Muscle of back (tissue), 11 donors: ENCODE results near the gene TTC28. TPM values are rescaled to one million over a fixed set of nuclear protein-coding genes. Genes with fewer than 3 reads are reported as not detected.

ENCODE experiments used
- DNase-seq, 3 donors: peaks; one replicate each; pipeline versions ENCODE4 v3.0.0 to v3.0.0-alpha.2; 2013
- polyA plus RNA-seq, 10 donors: library from polyadenylated mRNA; unstranded; fragments of 120-200 nt; gene quantifications; one replicate each; pipeline ENCODE4 v1.2.1, GENCODE V29; 2013; ENCODE audit not compliant: insufficient read length in 10 of 10

The TTC28 gene
- polyA plus RNA-seq, 10 donors: 21.0 to 29.9 (median 24.9) TPM

- DNase-seq: peak in 2 of 3 donors; percentile 55 to 85
Observed at GRCh38 chr22:28442711-28443525, 236.7 kb downstream of the TTC28 start.

- peak; percentile 73 to 89 (median 75) for DNase-seq
Observed at GRCh38 chr22:28442264-28442710, 237.4 kb downstream of the TTC28 start.

DNA sequence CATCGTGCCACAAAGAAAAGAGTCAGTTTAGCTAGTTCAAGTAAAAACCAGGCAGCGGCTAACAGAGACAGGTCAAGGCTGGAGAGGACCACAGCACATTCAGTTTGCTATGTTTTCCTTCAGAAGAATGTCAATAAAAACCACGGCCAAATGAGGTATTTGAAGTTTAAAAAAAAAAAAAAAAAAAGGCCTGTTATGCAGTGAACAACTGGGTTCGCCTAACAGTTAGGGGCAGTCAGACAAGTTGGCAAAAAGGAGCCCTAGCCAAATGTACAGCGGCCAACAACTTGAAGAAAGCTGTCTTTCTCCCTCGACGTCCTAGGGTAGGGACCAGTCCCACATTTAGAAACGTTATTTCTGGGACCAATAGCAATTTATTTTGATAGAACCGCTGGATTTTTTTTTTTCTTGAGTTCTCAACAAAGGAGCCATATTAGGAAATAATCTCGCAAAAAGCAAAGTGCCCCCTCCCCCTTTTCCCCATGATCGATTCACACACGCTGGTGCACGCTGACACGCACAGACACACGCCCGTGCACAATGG, 237.8 kb downstream of the TTC28 start:
- no peak for DNase-seq

DNA sequence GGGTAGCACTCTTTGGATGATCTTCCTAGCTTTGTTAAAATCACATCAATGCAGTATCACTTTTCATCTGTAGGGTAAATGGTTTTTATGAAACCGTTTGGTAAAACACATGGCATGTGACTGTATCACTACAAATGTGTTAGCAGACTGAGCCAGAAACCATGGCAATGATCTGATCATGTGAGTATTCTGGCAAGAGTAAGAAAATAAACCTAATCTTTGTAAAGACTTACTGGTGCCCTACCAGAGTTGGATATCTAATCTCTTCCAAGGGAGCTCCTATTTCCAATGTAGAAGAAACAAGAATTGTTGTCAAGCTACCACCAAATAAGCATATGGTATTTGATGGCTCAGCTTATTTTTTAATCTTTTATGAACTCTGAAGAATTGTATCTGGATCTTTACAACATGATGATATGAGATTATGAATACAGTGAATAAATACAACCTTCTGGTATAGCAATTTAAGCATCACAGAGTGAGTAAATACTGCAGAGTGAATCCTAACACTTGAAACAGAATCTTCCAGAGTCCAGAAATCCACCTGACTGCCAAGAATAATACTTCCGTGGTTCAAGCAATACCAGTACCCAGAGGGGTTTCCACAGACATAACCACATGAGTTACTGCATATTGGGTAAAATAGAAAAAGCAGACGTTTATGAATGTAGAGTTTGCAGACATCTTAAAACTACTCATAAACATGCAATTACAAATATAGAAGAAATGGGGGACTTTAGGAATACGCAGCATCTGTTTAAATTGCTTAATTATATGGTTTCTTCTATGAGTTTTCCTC, 238.8 kb downstream of the TTC28 start:
- DNase-seq: peak in 2 of 3 donors; percentile 16 to 57

DNA sequence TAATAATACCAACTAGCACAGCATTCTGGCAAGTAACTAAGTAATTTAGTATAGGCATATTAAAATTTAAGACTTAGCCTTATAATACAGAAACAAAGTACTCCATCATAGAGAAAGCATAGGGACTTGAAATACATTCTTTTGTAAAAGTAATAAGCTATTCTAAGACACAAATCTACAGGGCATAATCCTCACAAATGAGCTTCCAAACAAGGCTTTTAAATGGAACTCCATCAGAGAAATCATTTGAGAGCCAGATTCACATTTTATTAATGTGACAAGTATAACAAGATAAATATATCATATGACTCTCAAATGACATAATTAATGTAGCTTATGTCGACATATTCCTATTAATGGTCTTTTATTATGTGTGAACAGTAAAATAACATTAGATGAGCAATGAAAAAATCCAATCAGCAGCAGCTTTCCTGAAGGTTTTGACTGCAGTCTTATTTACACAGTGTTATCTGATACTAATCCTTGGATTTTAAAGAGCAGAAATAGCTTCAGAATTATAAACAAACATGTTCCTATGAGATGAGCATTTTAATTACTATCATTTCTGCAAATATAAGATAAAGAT, 241.4 kb downstream of the TTC28 start:
- DNase-seq: no peak

DNA sequence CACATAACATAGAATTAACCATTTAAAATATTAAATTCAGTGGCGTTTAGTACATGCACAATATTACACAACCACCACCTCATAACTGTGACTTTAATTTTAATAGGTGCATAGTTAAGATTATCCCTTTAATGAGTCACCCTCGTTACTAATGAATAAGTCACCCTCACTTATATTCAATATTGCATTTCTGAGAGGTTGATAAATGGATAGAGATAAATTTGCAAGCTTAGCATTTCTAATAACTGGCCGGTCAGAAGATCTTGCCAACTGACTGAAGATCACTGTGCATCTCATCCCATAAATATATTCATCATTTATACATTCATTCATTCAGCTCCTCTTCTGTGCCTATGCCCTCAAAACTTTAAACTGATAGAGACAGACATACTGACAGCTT, 243.7 kb downstream of the TTC28 start:
- no peak for DNase-seq

GRCh38 chr22:28435140-28435768, 244.4 kb downstream of the TTC28 start:
- no peak for DNase-seq

- DNase-seq: no peak
Observed at GRCh38 chr22:28430466-28431025, 249.1 kb downstream of the TTC28 start.

DNA sequence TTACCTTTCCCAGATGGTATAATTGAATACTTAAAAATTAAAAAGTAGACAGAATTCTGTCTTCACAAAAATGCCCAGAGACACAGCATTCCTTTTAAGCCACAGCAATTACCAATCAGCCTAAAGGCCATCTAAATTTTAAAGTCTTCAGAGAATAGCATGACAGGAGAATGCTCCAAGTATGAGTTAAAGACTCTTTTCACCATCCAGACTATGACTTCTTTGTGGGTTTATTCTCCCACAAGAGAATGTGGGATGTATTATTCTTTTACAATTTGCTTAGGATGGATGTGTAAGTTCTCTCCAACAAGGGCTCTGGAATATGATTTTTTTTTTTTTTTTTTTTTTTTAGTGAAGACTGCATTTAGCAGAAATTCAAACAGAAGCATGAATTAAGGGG, 249.9 kb downstream of the TTC28 start:
- no peak for DNase-seq

DNA sequence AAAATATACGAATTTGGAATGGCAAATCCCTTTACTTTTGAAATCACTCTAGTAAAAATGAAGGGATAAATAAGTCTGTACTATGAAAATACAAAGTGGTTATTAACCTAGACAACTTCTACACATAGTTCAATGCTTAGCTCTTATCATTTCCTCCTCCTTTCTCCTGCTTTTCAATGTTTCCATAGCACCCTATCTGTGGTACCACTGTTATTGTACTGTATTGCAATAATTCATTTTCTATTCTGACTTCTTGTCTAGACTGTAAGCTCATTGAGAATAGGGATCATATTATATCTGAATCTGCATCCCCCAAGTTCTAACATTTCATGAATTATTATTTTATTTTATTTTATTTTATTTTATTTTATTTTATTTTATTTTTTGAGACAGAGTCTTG, 251.4 kb downstream of the TTC28 start:
- DNase-seq: no peak

DNA sequence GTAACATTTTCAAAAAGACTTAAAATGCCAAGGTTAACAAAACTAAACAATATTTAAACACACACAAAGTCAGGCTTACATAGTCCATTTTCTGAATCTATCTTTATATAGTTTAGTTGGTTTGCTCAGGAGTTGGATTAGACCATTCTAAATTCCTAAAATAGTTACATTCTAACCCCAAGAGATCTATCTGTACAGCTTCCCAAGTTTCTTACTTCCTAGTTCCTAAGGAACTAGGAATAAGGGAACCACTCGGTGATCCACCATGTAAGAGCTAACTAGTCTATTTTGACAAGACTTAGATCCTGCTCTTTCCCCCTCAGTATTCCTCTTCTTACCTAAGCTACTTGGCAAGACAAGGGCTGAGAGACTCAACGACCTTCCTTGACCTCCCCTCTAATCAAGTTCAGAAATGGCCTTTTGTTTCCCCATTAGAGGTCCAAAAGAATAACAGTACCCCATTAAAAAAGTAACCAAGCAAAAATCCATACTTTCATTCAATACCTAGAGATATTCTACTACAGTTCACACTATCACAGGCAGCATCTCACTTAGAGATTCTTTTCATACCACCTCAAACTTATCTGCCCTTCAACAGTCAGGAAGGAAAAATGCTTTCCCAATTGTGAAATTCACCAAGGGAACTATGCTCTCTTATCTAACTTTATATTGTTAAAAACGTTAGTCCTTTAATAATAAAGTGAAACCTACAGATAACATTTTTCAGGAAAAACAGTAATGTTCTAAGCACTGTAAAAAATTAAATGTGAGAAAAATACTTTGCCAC, 253.1 kb downstream of the TTC28 start:
- DNase-seq: peak in 1 of 3 donors; percentile 43

GRCh38 chr22:28425211-28425610, 254.4 kb downstream of the TTC28 start:
- no peak for DNase-seq

GRCh38 chr22:28424427-28425080, 255.1 kb downstream of the TTC28 start:
- no peak for DNase-seq

DNA sequence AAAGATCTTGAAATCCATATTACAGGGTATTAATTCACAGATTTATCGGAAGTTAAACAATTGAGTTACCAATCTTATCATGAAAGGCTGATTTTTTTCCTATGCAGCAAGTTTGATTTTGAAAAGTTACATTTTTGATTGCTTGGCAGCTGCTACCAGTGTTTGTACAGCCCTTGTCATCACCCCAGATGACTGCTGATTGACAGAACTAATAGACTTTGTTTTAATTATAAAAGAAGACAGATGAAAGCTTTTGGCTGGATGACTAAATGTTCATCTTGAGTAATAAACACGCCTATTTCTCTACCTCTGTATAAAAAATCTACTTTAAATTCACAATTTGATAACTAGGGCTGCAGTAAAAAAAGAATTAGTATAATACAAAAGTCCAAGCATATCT, 259.7 kb downstream of the TTC28 start:
- DNase-seq: no peak

DNA sequence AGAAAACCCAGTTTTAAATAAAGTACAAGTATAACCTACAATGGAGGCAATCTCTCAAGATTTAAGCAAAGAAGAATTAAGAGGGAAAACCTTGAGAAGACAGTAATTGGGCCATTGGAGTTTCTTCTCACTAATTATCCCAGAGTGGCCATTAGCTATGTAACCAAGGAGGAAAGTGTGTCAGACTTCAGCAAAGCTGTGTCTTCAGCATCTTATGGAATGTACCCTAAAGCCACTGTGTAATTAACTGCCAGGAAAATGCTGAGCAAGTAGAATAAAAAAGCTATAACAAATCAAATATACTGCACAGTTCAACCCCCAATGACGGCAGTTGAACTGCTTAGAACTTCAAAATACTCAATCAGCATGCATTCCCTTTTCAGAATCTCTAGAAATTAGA, 261.6 kb downstream of the TTC28 start:
- DNase-seq: no peak

GRCh38 chr22:28417431-28417830, 262.2 kb downstream of the TTC28 start:
- no peak for DNase-seq

GRCh38 chr22:28414913-28415312, 264.7 kb downstream of the TTC28 start:
- no peak for DNase-seq

GRCh38 chr22:28413612-28414399, 265.8 kb downstream of the TTC28 start:
- DNase-seq: peak in 2 of 3 donors; percentile 36 to 71

DNA sequence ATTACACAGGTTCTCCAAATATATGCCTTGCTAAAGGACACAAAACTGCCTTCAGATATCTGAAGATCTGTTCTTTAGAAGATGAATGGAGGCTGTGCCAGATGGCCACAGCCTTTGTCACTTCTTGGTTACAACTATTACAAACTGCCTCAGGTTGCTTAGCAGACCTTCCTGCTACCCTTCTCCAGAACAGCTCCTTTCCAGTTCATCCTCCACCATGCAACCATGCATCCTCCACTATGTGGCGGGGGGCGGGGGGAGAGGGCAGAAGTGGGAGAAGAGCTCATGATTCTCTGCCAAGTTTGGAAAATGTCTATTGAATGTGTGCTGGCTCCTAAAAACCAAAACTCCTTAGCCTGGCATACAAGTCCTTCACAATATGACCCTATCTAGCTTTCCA, 267.5 kb downstream of the TTC28 start:
- DNase-seq: no peak
